ENCODE results near the gene RUNX1. TPM values are rescaled to one million over a fixed set of nuclear protein-coding genes. Genes with fewer than 3 reads are reported as not detected.

Gene RUNX1
- total RNA-seq, 1 donor from 2014 or later, result 23.9 TPM

DNA sequence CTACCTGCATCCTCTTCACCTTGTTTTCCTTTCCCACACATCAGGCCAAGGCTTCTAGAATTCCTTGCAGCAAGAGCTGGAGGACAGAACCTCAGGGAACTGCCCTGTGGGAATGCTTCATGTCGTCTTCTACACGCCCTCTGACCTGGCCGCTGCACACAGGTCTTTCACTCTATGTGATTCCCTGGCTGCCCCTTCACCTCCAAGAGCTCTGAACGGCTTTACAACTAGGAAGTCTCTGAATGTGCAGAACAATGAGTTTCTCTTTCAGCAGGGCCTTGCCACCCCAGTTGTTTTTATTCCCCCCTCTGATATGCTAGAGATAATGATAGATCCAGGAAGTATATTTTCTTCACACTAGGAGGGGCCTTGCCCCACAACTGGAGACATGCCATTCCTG is 237.7 kb downstream of the RUNX1 start:
- peaks cover 71% of the 10 kb centered on the region for H3K4me1 Mint-ChIP-seq (ENCODE audit: unreplicated experiment)
- peak overlapping the region; percentile 4 for H3K27ac Mint-ChIP-seq (ENCODE audit: unreplicated experiment)
- H3K9me3 Mint-ChIP-seq (ENCODE audit: unreplicated experiment), result peaks cover 10% of the 10 kb centered on the region
- TF ChIP-seq, protein P1, sequence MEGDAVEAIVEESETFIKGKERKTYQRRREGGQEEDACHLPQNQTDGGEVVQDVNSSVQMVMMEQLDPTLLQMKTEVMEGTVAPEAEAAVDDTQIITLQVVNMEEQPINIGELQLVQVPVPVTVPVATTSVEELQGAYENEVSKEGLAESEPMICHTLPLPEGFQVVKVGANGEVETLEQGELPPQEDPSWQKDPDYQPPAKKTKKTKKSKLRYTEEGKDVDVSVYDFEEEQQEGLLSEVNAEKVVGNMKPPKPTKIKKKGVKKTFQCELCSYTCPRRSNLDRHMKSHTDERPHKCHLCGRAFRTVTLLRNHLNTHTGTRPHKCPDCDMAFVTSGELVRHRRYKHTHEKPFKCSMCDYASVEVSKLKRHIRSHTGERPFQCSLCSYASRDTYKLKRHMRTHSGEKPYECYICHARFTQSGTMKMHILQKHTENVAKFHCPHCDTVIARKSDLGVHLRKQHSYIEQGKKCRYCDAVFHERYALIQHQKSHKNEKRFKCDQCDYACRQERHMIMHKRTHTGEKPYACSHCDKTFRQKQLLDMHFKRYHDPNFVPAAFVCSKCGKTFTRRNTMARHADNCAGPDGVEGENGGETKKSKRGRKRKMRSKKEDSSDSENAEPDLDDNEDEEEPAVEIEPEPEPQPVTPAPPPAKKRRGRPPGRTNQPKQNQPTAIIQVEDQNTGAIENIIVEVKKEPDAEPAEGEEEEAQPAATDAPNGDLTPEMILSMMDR (IDR thresholded peaks at IDR 0.05), result no peak
- DNase-seq (ENCODE audit: extremely low spot score, unreplicated experiment), result no peak
- no peaks in the 10 kb centered on the region for H3K27me3 Mint-ChIP-seq (ENCODE audit: unreplicated experiment)
- H3K36me3 Mint-ChIP-seq (ENCODE audit: unreplicated experiment), result peaks cover 22% of the 10 kb centered on the region
- H3K4me3 Mint-ChIP-seq (ENCODE audit: unreplicated experiment), result no peak overlapping the region

DNA sequence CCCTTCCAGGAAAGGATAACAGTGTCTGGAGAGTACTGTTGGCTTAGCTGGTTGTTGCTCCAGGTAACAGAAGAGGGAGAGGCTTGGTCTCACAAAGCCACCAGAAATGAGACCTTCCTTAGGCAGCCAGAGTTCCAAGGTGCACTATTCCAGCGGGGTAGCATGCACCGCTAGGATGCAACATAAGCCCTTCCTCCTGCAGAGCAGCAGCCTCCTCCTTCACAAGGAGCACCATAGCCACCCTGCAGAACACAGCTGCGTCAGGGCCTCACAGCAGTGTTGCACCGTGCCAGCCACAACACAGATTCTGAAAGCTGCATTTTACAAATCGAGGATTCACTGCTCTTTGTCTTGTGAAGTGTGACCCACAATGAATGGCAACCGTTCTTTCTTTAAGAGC is 238.3 kb downstream of the RUNX1 start:
- H3K4me3 Mint-ChIP-seq (ENCODE audit: unreplicated experiment), result no peak overlapping the region
- H3K9me3 Mint-ChIP-seq (ENCODE audit: unreplicated experiment), result peaks cover 14% of the 10 kb centered on the region
- peaks cover 20% of the 10 kb centered on the region for H3K36me3 Mint-ChIP-seq (ENCODE audit: unreplicated experiment)
- no peak for DNase-seq (ENCODE audit: extremely low spot score, unreplicated experiment)
- TF ChIP-seq, protein P1 (IDR thresholded peaks at IDR 0.05), result no peak
- H3K27me3 Mint-ChIP-seq (ENCODE audit: unreplicated experiment), result no peaks in the 10 kb centered on the region
- peaks cover 66% of the 10 kb centered on the region for H3K4me1 Mint-ChIP-seq (ENCODE audit: unreplicated experiment)
- H3K27ac Mint-ChIP-seq (ENCODE audit: unreplicated experiment), result no peak overlapping the region

DNA sequence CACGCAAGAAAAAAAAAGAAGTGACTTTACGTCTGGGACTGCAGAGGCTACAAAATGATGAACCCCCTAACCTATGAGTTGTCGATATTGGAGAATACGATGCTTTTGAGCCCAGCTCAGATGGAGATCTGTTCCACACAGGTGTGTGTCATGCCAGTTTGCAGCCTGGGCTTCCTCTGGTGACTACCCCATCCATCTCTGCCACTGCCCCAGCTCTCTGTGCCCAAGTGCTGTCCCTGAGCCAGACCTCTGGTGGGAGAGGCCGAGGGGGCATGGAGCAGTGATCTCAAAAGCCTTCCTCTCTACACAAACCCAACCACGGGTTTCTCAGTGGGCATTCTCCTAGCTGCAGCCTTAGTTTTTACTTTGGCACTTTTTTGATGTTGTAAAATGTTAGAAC is 239.3 kb downstream of the RUNX1 start:
- peaks cover 23% of the 10 kb centered on the region for H3K9me3 Mint-ChIP-seq (ENCODE audit: unreplicated experiment)
- H3K27ac Mint-ChIP-seq (ENCODE audit: unreplicated experiment), result no peak overlapping the region
- no peak overlapping the region for H3K4me3 Mint-ChIP-seq (ENCODE audit: unreplicated experiment)
- peaks cover 59% of the 10 kb centered on the region for H3K4me1 Mint-ChIP-seq (ENCODE audit: unreplicated experiment)
- TF ChIP-seq, protein P1 (IDR thresholded peaks at IDR 0.05), result no peak
- no peak for DNase-seq (ENCODE audit: extremely low spot score, unreplicated experiment)
- peaks cover 21% of the 10 kb centered on the region for H3K36me3 Mint-ChIP-seq (ENCODE audit: unreplicated experiment)
- no peaks in the 10 kb centered on the region for H3K27me3 Mint-ChIP-seq (ENCODE audit: unreplicated experiment)

DNA sequence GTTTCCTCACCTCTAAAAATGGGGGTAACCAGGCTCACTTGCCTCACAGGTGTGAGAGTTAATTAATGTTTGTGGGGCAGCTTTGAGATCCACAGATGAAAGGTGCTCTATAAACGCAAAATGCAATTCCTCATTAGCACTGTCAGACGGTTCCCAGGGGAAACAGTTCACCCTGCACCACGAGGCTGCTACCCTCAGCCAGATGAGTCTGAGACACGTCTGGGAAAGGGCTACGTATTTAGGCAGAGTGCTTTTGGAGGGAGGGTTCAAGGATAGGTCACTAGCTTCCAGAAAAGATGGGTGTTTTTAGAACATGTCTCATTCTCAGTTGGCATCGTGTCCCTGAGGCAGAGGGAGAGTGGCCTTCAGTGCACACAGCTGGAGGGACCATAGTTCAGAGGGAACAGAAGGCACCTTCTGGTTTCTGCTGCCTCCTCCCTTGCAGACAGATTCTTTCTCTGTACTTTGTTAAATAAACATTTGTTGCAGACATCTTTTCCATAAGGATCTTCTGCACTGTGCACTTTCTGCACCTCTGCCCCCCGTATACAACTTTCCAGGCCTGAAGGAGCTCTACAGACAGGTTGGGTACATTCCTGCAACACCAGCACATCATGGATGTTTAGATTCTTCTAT is 240.4 kb downstream of the RUNX1 start:
- Mint-ChIP-seq H3K27ac (ENCODE audit: unreplicated experiment) (peak overlapping the region; percentile 94), H3K4me1 (ENCODE audit: unreplicated experiment) (peaks cover 61% of the 10 kb centered on the region)

DNA sequence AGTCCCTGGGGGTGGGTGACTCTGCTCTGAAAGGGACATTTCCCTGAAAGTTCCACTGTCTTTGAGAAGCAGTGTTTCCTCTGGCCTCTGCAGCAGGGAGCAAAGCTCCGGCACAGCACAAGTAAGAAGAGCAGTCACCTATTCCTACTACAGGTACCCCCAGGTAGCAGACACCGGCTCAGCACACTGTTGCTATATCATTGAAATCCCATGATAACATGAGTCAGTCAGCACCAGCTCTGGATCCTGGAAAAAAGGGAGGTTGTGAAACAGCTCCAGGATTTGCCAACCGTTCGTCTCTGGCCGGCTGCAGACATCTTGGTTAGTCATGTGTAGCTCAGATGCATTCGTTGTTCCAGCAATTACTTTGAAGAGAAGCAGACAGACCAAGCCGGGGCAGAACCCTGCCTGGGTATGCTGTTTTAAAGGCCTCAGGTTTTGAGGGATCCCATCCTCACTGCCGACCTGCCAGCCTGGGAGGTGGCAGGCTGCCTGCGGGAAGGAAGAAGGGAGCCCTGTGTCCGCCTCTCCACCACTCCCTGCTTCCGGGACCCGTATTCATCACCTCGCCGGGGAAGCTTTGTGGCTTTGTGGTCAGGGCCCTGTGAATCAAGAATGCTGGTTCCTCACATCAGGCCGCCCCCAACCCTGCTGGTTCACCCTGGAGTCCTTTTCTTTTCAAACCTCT is 241.1 kb downstream of the RUNX1 start:
- no peak overlapping the region for H3K4me3 Mint-ChIP-seq (ENCODE audit: unreplicated experiment)
- DNase-seq (ENCODE audit: extremely low spot score, unreplicated experiment), result no peak
- peaks cover 25% of the 10 kb centered on the region for H3K36me3 Mint-ChIP-seq (ENCODE audit: unreplicated experiment)
- no peaks in the 10 kb centered on the region for H3K27me3 Mint-ChIP-seq (ENCODE audit: unreplicated experiment)
- H3K27ac Mint-ChIP-seq (ENCODE audit: unreplicated experiment), result peak overlapping the region; percentile 94
- TF ChIP-seq, protein P1 (IDR thresholded peaks at IDR 0.05), result no peak
- peaks cover 29% of the 10 kb centered on the region for H3K9me3 Mint-ChIP-seq (ENCODE audit: unreplicated experiment)
- H3K4me1 Mint-ChIP-seq (ENCODE audit: unreplicated experiment), result peaks cover 61% of the 10 kb centered on the region

More for the DNA sequence above, 240.4 kb downstream of the RUNX1 start:
- H3K4me3 Mint-ChIP-seq (ENCODE audit: unreplicated experiment), result no peak overlapping the region
- no peaks in the 10 kb centered on the region for H3K27me3 Mint-ChIP-seq (ENCODE audit: unreplicated experiment)
- TF ChIP-seq, protein P1 (IDR thresholded peaks at IDR 0.05), result no peak
- peaks cover 29% of the 10 kb centered on the region for H3K9me3 Mint-ChIP-seq (ENCODE audit: unreplicated experiment)
- H3K36me3 Mint-ChIP-seq (ENCODE audit: unreplicated experiment), result peaks cover 25% of the 10 kb centered on the region
- DNase-seq (ENCODE audit: extremely low spot score, unreplicated experiment), result no peak

All from osteocyte (in vitro differentiated cells).